ENCODE data around the gene PRKCH. TPM values are rescaled to one million over a fixed set of nuclear protein-coding genes. Genes with fewer than 3 reads are reported as not detected.

The PRKCH gene
- total RNA-seq, 2 donors from 2014 or later: 7.2 to 8.6 TPM

- no peak overlapping the region for H3K4me3 Mint-ChIP-seq
- H3K27me3 ChIP-seq (ENCODE audit: control insufficient read depth, insufficient read depth, low read length, poor library complexity, severe bottlenecking): no peaks in the 10 kb centered on the region
- peaks cover 18% of the 10 kb centered on the region for H3K4me1 Mint-ChIP-seq
These were observed 210.7 kb downstream of the PRKCH start for GRCh38 chr14:61532123-61532505.

GRCh38 chr14:61532763-61533162 lies 211.4 kb downstream of the PRKCH start:
- Mint-ChIP-seq H3K27me3 (ENCODE audit: insufficient read depth) (no peaks in the 10 kb centered on the region), H3K4me1 (peaks cover 18% of the 10 kb centered on the region), H3K36me3 (ENCODE audit: low read depth) (no peaks in the 10 kb centered on the region), H3K4me3 (no peak overlapping the region), H3K27ac (no peak overlapping the region), H3K9me3 (no peaks in the 10 kb centered on the region)
- Histone ChIP-seq H3K9ac (ENCODE audit: extremely low read depth, low read length, poor library complexity, severe bottlenecking) (no peak overlapping the region), H3K4me3 (ENCODE audit: low read length) (no peak overlapping the region), H3K36me3 (ENCODE audit: control insufficient read depth, insufficient read depth, low read length) (no peaks in the 10 kb centered on the region), H3K9me3 (ENCODE audit: control insufficient read depth, low read length) (no peaks in the 10 kb centered on the region), H3K4me1 (ENCODE audit: control insufficient read depth, insufficient read depth, low read length) (peaks cover 2% of the 10 kb centered on the region), H3K27ac (ENCODE audit: low read depth, low read length) (no peak overlapping the region), H3K27me3 (ENCODE audit: control insufficient read depth, insufficient read depth, low read length, poor library complexity, severe bottlenecking) (no peaks in the 10 kb centered on the region)
- TF ChIP-seq CTCF (conservative IDR thresholded peaks at IDR 0.05): no peak
- no peak for DNase-seq
- whole genome bisulfite sequencing, 2 experiments (ENCODE audit: insufficient coverage in 1 of 2, insufficient read length in 1 of 2): 70 to 81% methylated on average over 5 to 6 of the region's 6 CpGs

More at GRCh38 chr14:61532123-61532505, 210.7 kb downstream of the PRKCH start:
- DNase-seq: no peak
- Histone ChIP-seq H3K9me3 (ENCODE audit: control insufficient read depth, low read length) (no peaks in the 10 kb centered on the region), H3K4me1 (ENCODE audit: control insufficient read depth, insufficient read depth, low read length) (peaks cover under 1% of the 10 kb centered on the region), H3K4me3 (ENCODE audit: low read length) (no peak overlapping the region), H3K9ac (ENCODE audit: extremely low read depth, low read length, poor library complexity, severe bottlenecking) (no peak overlapping the region), H3K27ac (ENCODE audit: low read depth, low read length) (no peak overlapping the region), H3K36me3 (ENCODE audit: control insufficient read depth, insufficient read depth, low read length) (no peaks in the 10 kb centered on the region)
- Mint-ChIP-seq H3K27ac (no peak overlapping the region), H3K27me3 (ENCODE audit: insufficient read depth) (no peaks in the 10 kb centered on the region), H3K9me3 (no peaks in the 10 kb centered on the region), H3K36me3 (ENCODE audit: low read depth) (no peaks in the 10 kb centered on the region)
- no peak for TF ChIP-seq CTCF (conservative IDR thresholded peaks at IDR 0.05)

GRCh38 chr14:61533513-61534255 lies 212.3 kb downstream of the PRKCH start:
- no peak for TF ChIP-seq CTCF (conservative IDR thresholded peaks at IDR 0.05)
- H3K36me3 Mint-ChIP-seq (ENCODE audit: low read depth): no peaks in the 10 kb centered on the region
- 83 to 96% methylated on average over 1 to 4 of the region's 4 CpGs for WGBS, 2 experiments (ENCODE audit: insufficient coverage in 1 of 2, insufficient read length in 1 of 2)
- H3K27me3 Mint-ChIP-seq (ENCODE audit: insufficient read depth): no peaks in the 10 kb centered on the region
- no peak overlapping the region for H3K4me3 Mint-ChIP-seq
- Histone ChIP-seq H3K4me3 (ENCODE audit: low read length) (no peak overlapping the region), H3K9ac (ENCODE audit: extremely low read depth, low read length, poor library complexity, severe bottlenecking) (no peak overlapping the region), H3K4me1 (ENCODE audit: control insufficient read depth, insufficient read depth, low read length) (peaks cover 2% of the 10 kb centered on the region), H3K27me3 (ENCODE audit: control insufficient read depth, insufficient read depth, low read length, poor library complexity, severe bottlenecking) (no peaks in the 10 kb centered on the region), H3K36me3 (ENCODE audit: control insufficient read depth, insufficient read depth, low read length) (no peaks in the 10 kb centered on the region), H3K9me3 (ENCODE audit: control insufficient read depth, low read length) (no peaks in the 10 kb centered on the region), H3K27ac (ENCODE audit: low read depth, low read length) (no peak overlapping the region)
- H3K27ac Mint-ChIP-seq: no peak overlapping the region
- H3K9me3 Mint-ChIP-seq: no peaks in the 10 kb centered on the region
- no peak for DNase-seq
- peaks cover 26% of the 10 kb centered on the region for H3K4me1 Mint-ChIP-seq

Measured in endodermal cell (in vitro differentiated cells).